Activated naive CD8-positive, alpha-beta T cell treated with anti-CD3 and anti-CD28 coated beads, Interleukin-2, amount 50 U/mL, for 24 hours (primary cell): ENCODE results near the gene PPP1R37.
A peak's percentile ranks its signal among the peaks of the same experiment; 100 is the strongest.

ENCODE experiments used
- ATAC-seq: fragments of 150-1000 bp; cut with Tn5 transposase; one replicate; pipeline ENCODE4 v1.10.0; 2021
- DNase-seq: peaks from one replicate; pipeline ENCODE4 v3.0.0; 2021
- H3K27ac Mint-ChIP-seq: one replicate; pipeline ENCODE4 v1.8.0; 2021; ENCODE audit warnings: mild to moderate bottlenecking, mixed read lengths
- H3K27me3 Mint-ChIP-seq: one replicate; pipeline ENCODE4 v1.8.0; 2021; ENCODE audit warnings: mixed read lengths
- H3K36me3 Mint-ChIP-seq: one replicate; pipeline ENCODE4 v1.8.0; 2021; ENCODE audit warnings: low read depth, mixed read lengths
- H3K4me1 Mint-ChIP-seq: one replicate; pipeline ENCODE4 v1.8.0; 2021; ENCODE audit warnings: mixed read lengths
- H3K4me3 Mint-ChIP-seq: one replicate; pipeline ENCODE4 v1.8.0; 2021; ENCODE audit warnings: mild to moderate bottlenecking, moderate library complexity, mixed read lengths
- H3K9me3 Mint-ChIP-seq: one replicate; pipeline ENCODE4 v1.8.0; 2021; ENCODE audit warnings: mixed read lengths

The PPP1R37 gene

GRCh38 chr19:45092747-45093678, at the start of gene PPP1R37:
Gene PPP1R37, plus strand, starts transcription at chr19:45093179. Its CDS starts 147 bp downstream, at chr19:45093326.
- H3K27ac Mint-ChIP-seq, result peak within 1 kb of the TSS; percentile 97
- peak; percentile 91 for DNase-seq
- peak within 1 kb of the TSS; percentile 89 for H3K4me3 Mint-ChIP-seq
- H3K9me3 Mint-ChIP-seq, result no peaks in the 10 kb centered on the region
- peaks cover 63% of the 10 kb centered on the region for H3K4me1 Mint-ChIP-seq
- no peaks in the 10 kb centered on the region for H3K27me3 Mint-ChIP-seq
- ATAC-seq, result peak; percentile 80
- peaks cover 24% of the 10 kb centered on the region for H3K36me3 Mint-ChIP-seq

GRCh38 chr19:45045671-45046353, 47.2 kb upstream of the PPP1R37 start:
- no peak for ATAC-seq
- Mint-ChIP-seq H3K4me1 (peaks cover 54% of the 10 kb centered on the region), H3K36me3 (peaks cover 36% of the 10 kb centered on the region), H3K27me3 (no peaks in the 10 kb centered on the region), H3K9me3 (no peaks in the 10 kb centered on the region), H3K4me3 (no peak overlapping the region), H3K27ac (peak overlapping the region; percentile 26)
- no peak for DNase-seq

- peak overlapping the region; percentile 26 for H3K27ac Mint-ChIP-seq
- H3K27me3 Mint-ChIP-seq, result no peaks in the 10 kb centered on the region
- ATAC-seq, result no peak
- H3K9me3 Mint-ChIP-seq, result no peaks in the 10 kb centered on the region
- no peak overlapping the region for H3K4me3 Mint-ChIP-seq
- H3K36me3 Mint-ChIP-seq, result peaks cover 33% of the 10 kb centered on the region
- no peak for DNase-seq
- H3K4me1 Mint-ChIP-seq, result peaks cover 51% of the 10 kb centered on the region
Observed at GRCh38 chr19:45046355-45046754, 46.6 kb upstream of the PPP1R37 start.

GRCh38 chr19:45047188-45047797, 45.7 kb upstream of the PPP1R37 start:
- Mint-ChIP-seq H3K27ac (peak overlapping the region; percentile 47), H3K36me3 (peaks cover 27% of the 10 kb centered on the region), H3K4me1 (peaks cover 48% of the 10 kb centered on the region), H3K4me3 (peak overlapping the region; percentile 2), H3K9me3 (no peaks in the 10 kb centered on the region), H3K27me3 (no peaks in the 10 kb centered on the region)
- DNase-seq (no peak), ATAC-seq (no peak)

GRCh38 chr19:45049073-45049736, 43.8 kb upstream of the PPP1R37 start:
- peak overlapping the region; percentile 59 for H3K27ac Mint-ChIP-seq

GRCh38 chr19:45050036-45050435, 42.9 kb upstream of the PPP1R37 start:
- H3K4me3 Mint-ChIP-seq, result no peak overlapping the region
- H3K9me3 Mint-ChIP-seq, result no peaks in the 10 kb centered on the region
- H3K27me3 Mint-ChIP-seq, result no peaks in the 10 kb centered on the region
- DNase-seq (no peak), ATAC-seq (no peak)
- no peak overlapping the region for H3K27ac Mint-ChIP-seq
- H3K36me3 Mint-ChIP-seq, result peaks cover 32% of the 10 kb centered on the region
- peaks cover 45% of the 10 kb centered on the region for H3K4me1 Mint-ChIP-seq

More at GRCh38 chr19:45049073-45049736, 43.8 kb upstream of the PPP1R37 start:
- peaks cover 29% of the 10 kb centered on the region for H3K36me3 Mint-ChIP-seq
- peaks cover 48% of the 10 kb centered on the region for H3K4me1 Mint-ChIP-seq
- no peak for DNase-seq
- H3K9me3 Mint-ChIP-seq, result no peaks in the 10 kb centered on the region
- no peak for ATAC-seq
- no peaks in the 10 kb centered on the region for H3K27me3 Mint-ChIP-seq
- H3K4me3 Mint-ChIP-seq, result no peak overlapping the region

GRCh38 chr19:45051929-45052579, 40.9 kb upstream of the PPP1R37 start:
- ATAC-seq (peak; percentile 37), DNase-seq (no peak)
- no peak overlapping the region for H3K4me3 Mint-ChIP-seq
- peaks cover 26% of the 10 kb centered on the region for H3K4me1 Mint-ChIP-seq
- H3K27ac Mint-ChIP-seq, result peak overlapping the region; percentile 1
- H3K27me3 Mint-ChIP-seq, result no peaks in the 10 kb centered on the region
- no peaks in the 10 kb centered on the region for H3K9me3 Mint-ChIP-seq
- peaks cover 18% of the 10 kb centered on the region for H3K36me3 Mint-ChIP-seq

GRCh38 chr19:45056831-45057230, 36.1 kb upstream of the PPP1R37 start:
- no peak overlapping the region for H3K27ac Mint-ChIP-seq
- peaks cover 33% of the 10 kb centered on the region for H3K36me3 Mint-ChIP-seq
- H3K9me3 Mint-ChIP-seq, result no peaks in the 10 kb centered on the region
- ATAC-seq (no peak), DNase-seq (no peak)
- H3K27me3 Mint-ChIP-seq, result no peaks in the 10 kb centered on the region
- peaks cover 4% of the 10 kb centered on the region for H3K4me1 Mint-ChIP-seq
- H3K4me3 Mint-ChIP-seq, result no peak overlapping the region

GRCh38 chr19:45057444-45057843, 35.5 kb upstream of the PPP1R37 start:
- Mint-ChIP-seq H3K27ac (no peak overlapping the region), H3K4me1 (no peaks in the 10 kb centered on the region), H3K27me3 (no peaks in the 10 kb centered on the region), H3K4me3 (no peak overlapping the region), H3K9me3 (no peaks in the 10 kb centered on the region), H3K36me3 (peaks cover 30% of the 10 kb centered on the region)
- ATAC-seq (no peak), DNase-seq (no peak)

- Mint-ChIP-seq H3K4me3 (no peak overlapping the region), H3K27ac (no peak overlapping the region), H3K4me1 (no peaks in the 10 kb centered on the region), H3K36me3 (peaks cover 30% of the 10 kb centered on the region), H3K27me3 (no peaks in the 10 kb centered on the region), H3K9me3 (no peaks in the 10 kb centered on the region)
- ATAC-seq (no peak), DNase-seq (no peak)
Observed at GRCh38 chr19:45058622-45059159, 34.3 kb upstream of the PPP1R37 start.

- DNase-seq (peak; percentile 85), ATAC-seq (peak; percentile 89)
- no peaks in the 10 kb centered on the region for H3K4me1 Mint-ChIP-seq
- no peak overlapping the region for H3K27ac Mint-ChIP-seq
- H3K4me3 Mint-ChIP-seq, result no peak overlapping the region
- peaks cover 25% of the 10 kb centered on the region for H3K36me3 Mint-ChIP-seq
- H3K9me3 Mint-ChIP-seq, result no peaks in the 10 kb centered on the region
- no peaks in the 10 kb centered on the region for H3K27me3 Mint-ChIP-seq
Observed at GRCh38 chr19:45059258-45059965, 33.6 kb upstream of the PPP1R37 start.

GRCh38 chr19:45061965-45062364, 31.0 kb upstream of the PPP1R37 start:
- no peak for ATAC-seq
- no peak for DNase-seq
- no peaks in the 10 kb centered on the region for H3K27me3 Mint-ChIP-seq
- H3K36me3 Mint-ChIP-seq, result peaks cover 21% of the 10 kb centered on the region
- H3K27ac Mint-ChIP-seq, result no peak overlapping the region
- H3K4me1 Mint-ChIP-seq, result no peaks in the 10 kb centered on the region
- no peak overlapping the region for H3K4me3 Mint-ChIP-seq
- no peaks in the 10 kb centered on the region for H3K9me3 Mint-ChIP-seq
